HCT116 (cell line): Measurements from ENCODE around the gene SYTL3. TPM values are rescaled to one million over a fixed set of nuclear protein-coding genes. Genes with fewer than 3 reads are reported as not detected.

ENCODE experiments used
- ATAC-seq: fragments of 200-7000 bp; cut with Tn5 transposase; 2 replicates; pipeline ENCODE4 v1.9.1; 2020; ENCODE audit warnings: mild to moderate bottlenecking, moderate library complexity
- BruUV-seq: library from RNA; stranded (reverse); fragments of 400-500 nt; replicated peaks from 2 replicates; lab custom pipeline; 2021; lab: Mats Ljungman, UMichigan
- CTCF ChIA-PET: fragments of 300-600 bp; sonication (Branson Sonifier 250); formaldehyde crosslinking; loops from one replicate; lab custom pipeline; 2021; ENCODE audit warnings: antibody characterized with exemption; lab: Charles Lee
- POLR2A ChIA-PET: fragments of 300-600, 350-600 bp; sonication (Branson Sonifier 250); formaldehyde crosslinking; loops from one replicate; lab custom pipeline; 2021; ENCODE audit warnings: antibody characterized with exemption; lab: Charles Lee
- RAD21 ChIA-PET, 2 experiments: fragments of 300-600 bp; sonication (Branson Sonifier 250); formaldehyde crosslinking; loops; one replicate each; lab custom pipeline; 2023; ENCODE audit warnings: low total read pairs in 2 of 2; ENCODE audit not compliant: uncharacterized antibody in 2 of 2, unreplicated experiment in 2 of 2, low non-redundant PET in 1 of 2; lab: Charles Lee
- DNase-seq: peaks from one replicate; pipeline ENCODE4 v3.0.0-alpha.2; 2010; ENCODE audit warnings: low read depth, low spot score
- H2AFZ ChIP-seq: fragments of 200-600 bp; shearing (Covaris generic), sonication (generic); 2 replicates; pipeline ENCODE4 v1.6.1; 2017; ENCODE audit warnings: low read depth, mixed run types, mixed read lengths, antibody characterized with exemption, low read length; ENCODE audit not compliant: poor library complexity, severe bottlenecking
- H3K27ac ChIP-seq: 2 replicates; pipeline ENCODE4 v1.5.1; 2012; ENCODE audit warnings: low read depth, low read length
- H3K27me3 ChIP-seq: fragments of 200-600 bp; sonication (generic); 2 replicates; pipeline ENCODE4 v1.6.1; 2016; ENCODE audit warnings: mixed run types, low read length, mixed read lengths; ENCODE audit not compliant: insufficient read depth
- H3K36me3 ChIP-seq, 2 experiments: fragments of 200-500 bp in 1 of 2; fragments of 200-600 bp in 1 of 2; sonication (Bioruptor generic) in 1 of 2; sonication (generic) in 1 of 2; 2 replicates each; pipeline versions ENCODE4 v1.5.1 to v1.6.1; 2014 to 2016; ENCODE audit warnings: low read length in 2 of 2, inconsistent platforms in 1 of 2, mixed read lengths in 1 of 2, mixed run types in 1 of 2; ENCODE audit not compliant: insufficient read depth in 2 of 2, control insufficient read depth in 1 of 2
- H3K4me1 ChIP-seq, 2 experiments: fragments of 200-600 bp in 1 of 2; sonication (generic) in 1 of 2; 2 replicates each; pipeline versions ENCODE4 v1.5.1 to v1.6.1; 2012 to 2017; ENCODE audit warnings: low read length in 2 of 2, inconsistent platforms in 1 of 2, mild to moderate bottlenecking in 1 of 2, mixed read lengths in 1 of 2, mixed run types in 1 of 2, moderate library complexity in 1 of 2; ENCODE audit not compliant: insufficient read depth in 2 of 2, control insufficient read depth in 1 of 2
- H3K4me2 ChIP-seq: fragments of 200-600 bp; sonication (generic); 2 replicates; pipeline ENCODE4 v1.6.1; 2017; ENCODE audit warnings: mixed run types, low read length, mixed read lengths
- H3K4me3 ChIP-seq, 2 experiments: fragments of 200-600 bp in 1 of 2; sonication (generic) in 1 of 2; replicated peaks in 1 of 2; 2 replicates each; pipeline ENCODE4 v1.5.1; 2011 to 2016; ENCODE audit warnings: low read length in 2 of 2, control low read depth in 1 of 2, low read depth in 1 of 2, mild to moderate bottlenecking in 1 of 2, mixed read lengths in 1 of 2, mixed run types in 1 of 2
- H3K79me2 ChIP-seq: fragments of 200-600 bp; sonication (generic); 2 replicates; pipeline ENCODE4 v1.6.1; 2017; ENCODE audit warnings: mild to moderate bottlenecking, mixed run types, low read length, moderate library complexity, mixed read lengths; ENCODE audit not compliant: insufficient read depth
- H3K9ac ChIP-seq: fragments of 200-600 bp; sonication (generic); 2 replicates; pipeline ENCODE4 v1.6.1; 2016; ENCODE audit warnings: low read length, mixed read lengths
- H3K9me2 ChIP-seq: fragments of 200-600 bp; sonication (generic), shearing (Covaris generic); 2 replicates; pipeline ENCODE4 v1.6.1; 2017; ENCODE audit warnings: mixed run types, mild to moderate bottlenecking, moderate library complexity; ENCODE audit not compliant: insufficient read depth
- H3K9me3 ChIP-seq, 2 experiments: fragments of 200-500 bp in 1 of 2; fragments of 200-600 bp in 1 of 2; sonication (Bioruptor generic) in 1 of 2; sonication (generic) in 1 of 2; 2 replicates each; pipeline ENCODE4 v1.6.1; 2014 to 2017; ENCODE audit warnings: low read length in 2 of 2, mixed read lengths in 2 of 2, inconsistent platforms in 1 of 2, low read depth in 1 of 2, mild to moderate bottlenecking in 1 of 2, mixed run types in 1 of 2, moderate library complexity in 1 of 2; ENCODE audit not compliant: control insufficient read depth in 1 of 2, insufficient read depth in 1 of 2
- H4K20me1 ChIP-seq: fragments of 200-600 bp; sonication (generic), shearing (Covaris generic); 2 replicates; pipeline ENCODE4 v1.6.1; 2017; ENCODE audit warnings: mixed run types, mild to moderate bottlenecking, moderate library complexity; ENCODE audit not compliant: insufficient read depth
- CBX3 ChIP-seq: IDR thresholded peaks from 2 replicates; pipeline ENCODE4 v1.6.1; 2012; ENCODE audit warnings: low read depth
- CEBPB ChIP-seq: IDR thresholded peaks from 2 replicates; pipeline ENCODE4 v1.6.1; 2012; ENCODE audit warnings: low read depth
- CTCF ChIP-seq, 3 experiments: fragments of 200-600 bp in 1 of 3; sonication (generic) in 1 of 3; IDR thresholded peaks in 2 of 3; conservative IDR thresholded peaks in 1 of 3; 2 replicates each; pipeline ENCODE4 v1.5.1; 2012 to 2017; ENCODE audit warnings: low read depth in 2 of 3, low read length in 2 of 3, antibody characterized with exemption in 1 of 3, borderline replicate concordance in 1 of 3, control low read depth in 1 of 3, mild to moderate bottlenecking in 1 of 3, mixed read lengths in 1 of 3, mixed run types in 1 of 3, moderate library complexity in 1 of 3; ENCODE audit not compliant: insufficient read depth in 1 of 3
- ELF1 ChIP-seq: IDR thresholded peaks from 2 replicates; pipeline ENCODE4 v1.6.1; 2012; ENCODE audit warnings: low read depth, borderline replicate concordance
- EZH2 ChIP-seq: fragments of 200-600 bp; sonication (generic); IDR thresholded peaks from 2 replicates; pipeline ENCODE4 v1.6.1; 2017; ENCODE audit warnings: antibody characterized with exemption, mixed run types
- RAD21 ChIP-seq: IDR thresholded peaks from 2 replicates; pipeline ENCODE4 v1.6.1; 2012; ENCODE audit warnings: low read depth, mild to moderate bottlenecking
- SIN3A ChIP-seq: IDR thresholded peaks from 2 replicates; pipeline ENCODE4 v1.6.1; 2012; ENCODE audit warnings: low read depth
- ZNF274 ChIP-seq: fragments of 200-500 bp; sonication (Bioruptor generic); IDR thresholded peaks from 2 replicates; pipeline ENCODE4 v1.6.1; 2014; ENCODE audit warnings: mild to moderate bottlenecking, low read depth, low read length, inconsistent platforms
- intact Hi-C: fragments of 100-400 bp; cut with micrococcal nuclease; formaldehyde crosslinking; loops from 2 replicates; pipeline ENCODE4 v1.10.0; 2022
- total RNA-seq: library from RNA; stranded (reverse); gene quantifications from one replicate; pipeline ENCODE4 v1.2.1, GENCODE V29; 2021; ENCODE audit not compliant: unreplicated experiment
- TF ChIP-seq, protein P1 (sequence below): IDR thresholded peaks from 2 replicates; pipeline ENCODE4 v1.6.1; 2012; ENCODE audit warnings: low read depth
- TF ChIP-seq, protein P2 (sequence below): IDR thresholded peaks from 2 replicates; pipeline ENCODE4 v1.6.1; 2011; ENCODE audit warnings: mild to moderate bottlenecking, low read length, moderate library complexity; ENCODE audit not compliant: insufficient replicate concordance; ENCODE audit errors: extremely low read depth
- TF ChIP-seq, protein P3 (sequence below): IDR thresholded peaks from 2 replicates; pipeline ENCODE4 v1.6.1; 2012

SYTL3 gene
- total RNA-seq, 1 experiment from 2014 or later: 55.3 TPM

GRCh38 chr6:158677906-158678578 is 28.2 kb downstream of the SYTL3 start:
- CTCF ChIA-PET: no interaction called here
- no TSS peak for BruUV-seq

More at GRCh38 chr6:158677906-158678578, 28.2 kb downstream of the SYTL3 start:
- Histone ChIP-seq H3K4me2 (peak overlapping the region; percentile 12; the same call in 1 of the 2 replicates), H3K27me3 (no peaks in the 10 kb centered on the region), H3K27ac (peak overlapping the region; percentile 19; the same call in 1 of the 2 replicates), H4K20me1 (no peaks in the 10 kb centered on the region), H3K9me3 (no peaks in the 10 kb centered on the region), H3K9me2 (no peaks in the 10 kb centered on the region), H2AFZ (no peak overlapping the region), H3K4me1 (peaks cover 12 to 16% of the 10 kb centered on the region in 2 experiments; a peak in 3 of 4 replicates), H3K9ac (no peak overlapping the region), H3K79me2 (no peaks in the 10 kb centered on the region; the same call in 1 of the 2 replicates), H3K36me3 (no peaks in the 10 kb centered on the region), H3K4me3 (no peak overlapping the region)
- ATAC-seq: 0 out of 2 replicates have a peak, but pooled peaks have one; percentile 27
- POLR2A ChIA-PET: no interaction called here
- DNase-seq: no peak
- intact Hi-C loops: no loop called here
- RAD21 ChIA-PET: no interaction called here
- TF ChIP-seq SIN3A: no peak
- no peak for TF ChIP-seq CTCF (IDR thresholded peaks at IDR 0.05 in 2 of 3, conservative IDR thresholded peaks at IDR 0.05 in 1 of 3; ENCODE audit: borderline replicate concordance in 1 of 3, insufficient read depth in 1 of 3, low read depth in 2 of 3, low read length in 2 of 3)
- no peak for TF ChIP-seq ZNF274
- TF ChIP-seq ELF1: no peak
- TF ChIP-seq CEBPB: no peak
- TF ChIP-seq RAD21: no peak
- TF ChIP-seq, protein P1, sequence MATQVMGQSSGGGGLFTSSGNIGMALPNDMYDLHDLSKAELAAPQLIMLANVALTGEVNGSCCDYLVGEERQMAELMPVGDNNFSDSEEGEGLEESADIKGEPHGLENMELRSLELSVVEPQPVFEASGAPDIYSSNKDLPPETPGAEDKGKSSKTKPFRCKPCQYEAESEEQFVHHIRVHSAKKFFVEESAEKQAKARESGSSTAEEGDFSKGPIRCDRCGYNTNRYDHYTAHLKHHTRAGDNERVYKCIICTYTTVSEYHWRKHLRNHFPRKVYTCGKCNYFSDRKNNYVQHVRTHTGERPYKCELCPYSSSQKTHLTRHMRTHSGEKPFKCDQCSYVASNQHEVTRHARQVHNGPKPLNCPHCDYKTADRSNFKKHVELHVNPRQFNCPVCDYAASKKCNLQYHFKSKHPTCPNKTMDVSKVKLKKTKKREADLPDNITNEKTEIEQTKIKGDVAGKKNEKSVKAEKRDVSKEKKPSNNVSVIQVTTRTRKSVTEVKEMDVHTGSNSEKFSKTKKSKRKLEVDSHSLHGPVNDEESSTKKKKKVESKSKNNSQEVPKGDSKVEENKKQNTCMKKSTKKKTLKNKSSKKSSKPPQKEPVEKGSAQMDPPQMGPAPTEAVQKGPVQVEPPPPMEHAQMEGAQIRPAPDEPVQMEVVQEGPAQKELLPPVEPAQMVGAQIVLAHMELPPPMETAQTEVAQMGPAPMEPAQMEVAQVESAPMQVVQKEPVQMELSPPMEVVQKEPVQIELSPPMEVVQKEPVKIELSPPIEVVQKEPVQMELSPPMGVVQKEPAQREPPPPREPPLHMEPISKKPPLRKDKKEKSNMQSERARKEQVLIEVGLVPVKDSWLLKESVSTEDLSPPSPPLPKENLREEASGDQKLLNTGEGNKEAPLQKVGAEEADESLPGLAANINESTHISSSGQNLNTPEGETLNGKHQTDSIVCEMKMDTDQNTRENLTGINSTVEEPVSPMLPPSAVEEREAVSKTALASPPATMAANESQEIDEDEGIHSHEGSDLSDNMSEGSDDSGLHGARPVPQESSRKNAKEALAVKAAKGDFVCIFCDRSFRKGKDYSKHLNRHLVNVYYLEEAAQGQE: no peak
- TF ChIP-seq, protein P2, sequence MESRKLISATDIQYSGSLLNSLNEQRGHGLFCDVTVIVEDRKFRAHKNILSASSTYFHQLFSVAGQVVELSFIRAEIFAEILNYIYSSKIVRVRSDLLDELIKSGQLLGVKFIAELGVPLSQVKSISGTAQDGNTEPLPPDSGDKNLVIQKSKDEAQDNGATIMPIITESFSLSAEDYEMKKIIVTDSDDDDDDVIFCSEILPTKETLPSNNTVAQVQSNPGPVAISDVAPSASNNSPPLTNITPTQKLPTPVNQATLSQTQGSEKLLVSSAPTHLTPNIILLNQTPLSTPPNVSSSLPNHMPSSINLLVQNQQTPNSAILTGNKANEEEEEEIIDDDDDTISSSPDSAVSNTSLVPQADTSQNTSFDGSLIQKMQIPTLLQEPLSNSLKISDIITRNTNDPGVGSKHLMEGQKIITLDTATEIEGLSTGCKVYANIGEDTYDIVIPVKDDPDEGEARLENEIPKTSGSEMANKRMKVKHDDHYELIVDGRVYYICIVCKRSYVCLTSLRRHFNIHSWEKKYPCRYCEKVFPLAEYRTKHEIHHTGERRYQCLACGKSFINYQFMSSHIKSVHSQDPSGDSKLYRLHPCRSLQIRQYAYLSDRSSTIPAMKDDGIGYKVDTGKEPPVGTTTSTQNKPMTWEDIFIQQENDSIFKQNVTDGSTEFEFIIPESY: no peak
- TF ChIP-seq, protein P3, sequence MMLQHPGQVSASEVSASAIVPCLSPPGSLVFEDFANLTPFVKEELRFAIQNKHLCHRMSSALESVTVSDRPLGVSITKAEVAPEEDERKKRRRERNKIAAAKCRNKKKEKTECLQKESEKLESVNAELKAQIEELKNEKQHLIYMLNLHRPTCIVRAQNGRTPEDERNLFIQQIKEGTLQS: no peak
- TF ChIP-seq CBX3: no peak
- TF ChIP-seq EZH2: no peak
